A673 (cell line): ENCODE data around the gene SUMF2. TPM values are rescaled to one million over a fixed set of nuclear protein-coding genes. Genes with fewer than 3 reads are reported as not detected.
"Not testable (repeated sequence)": the region's sequence is repeated elsewhere in the genome, so short reads cannot be mapped to it uniquely, and the experiment has no call there.

ENCODE experiments used
- BruUV-seq: library from RNA; stranded (reverse); fragments of 400-500 nt; replicated peaks from 2 replicates; lab custom pipeline; 2021; lab: Mats Ljungman, UMichigan
- CTCF ChIA-PET: fragments of 300-600 bp; sonication (Branson Sonifier 250); formaldehyde crosslinking; loops from one replicate; lab custom pipeline; 2022; ENCODE audit warnings: antibody characterized with exemption; lab: Charles Lee
- POLR2A ChIA-PET: fragments of 300-600 bp; sonication (Branson Sonifier 250); formaldehyde crosslinking; loops from one replicate; lab custom pipeline; 2022; ENCODE audit warnings: antibody characterized with exemption; ENCODE audit not compliant: low non-redundant PET; lab: Charles Lee
- DNase-seq: peaks from one replicate; pipeline ENCODE4 v3.0.0-alpha.2; 2015; ENCODE audit warnings: low spot score
- H3K27ac ChIP-seq: fragments of 200-600 bp; sonication (generic); 2 replicates; pipeline ENCODE4 v1.5.1; 2016; ENCODE audit warnings: mixed run types, low read depth, mild to moderate bottlenecking, mixed read lengths, antibody characterized with exemption, low read length; ENCODE audit not compliant: poor library complexity, severe bottlenecking
- H3K27me3 ChIP-seq: fragments of 200-600 bp; sonication (generic); replicated peaks from 2 replicates; pipeline ENCODE4 v1.6.1; 2017; ENCODE audit warnings: mixed run types, low read depth, mild to moderate bottlenecking, mixed read lengths, antibody characterized with exemption, low read length; ENCODE audit not compliant: insufficient read depth, poor library complexity
- H3K36me3 ChIP-seq: fragments of 200-600 bp; sonication (generic); 2 replicates; pipeline ENCODE4 v1.6.1; 2016; ENCODE audit warnings: mixed run types, mild to moderate bottlenecking, mixed read lengths, antibody characterized with exemption, low read length; ENCODE audit not compliant: insufficient read depth, poor library complexity, severe bottlenecking
- H3K4me1 ChIP-seq: fragments of 200-600 bp; sonication (generic); 2 replicates; pipeline ENCODE4 v1.6.1; 2017; ENCODE audit warnings: mixed run types, mild to moderate bottlenecking, mixed read lengths, antibody characterized with exemption, low read length; ENCODE audit not compliant: insufficient read depth, poor library complexity, severe bottlenecking
- H3K4me3 ChIP-seq: fragments of 200-600 bp; sonication (generic); 2 replicates; pipeline ENCODE4 v1.5.1; 2016; ENCODE audit warnings: low read depth, mixed run types, mild to moderate bottlenecking, mixed read lengths, low read length; ENCODE audit not compliant: poor library complexity, severe bottlenecking
- H3K9me3 ChIP-seq: fragments of 200-600 bp; sonication (generic); 2 replicates; pipeline ENCODE4 v1.6.1; 2016; ENCODE audit warnings: mixed run types, low read depth, mild to moderate bottlenecking, mixed read lengths, antibody characterized with exemption, low read length; ENCODE audit not compliant: poor library complexity, severe bottlenecking
- CTCF ChIP-seq: fragments of 300-800, 200-600 bp; sonication (generic); conservative IDR thresholded peaks from 2 replicates; pipeline ENCODE4 v1.5.1; 2017; ENCODE audit warnings: low read depth, mild to moderate bottlenecking, antibody characterized with exemption, low read length, moderate library complexity, mixed read lengths
- EZH2 ChIP-seq: fragments of 200-600 bp; sonication (generic); IDR thresholded peaks from 2 replicates; pipeline ENCODE4 v1.6.1; 2017; ENCODE audit warnings: borderline replicate concordance, low read depth, mild to moderate bottlenecking, mixed read lengths, antibody characterized with exemption, low read length; ENCODE audit not compliant: poor library complexity, severe bottlenecking
- intact Hi-C: fragments of 100-400 bp; cut with micrococcal nuclease; formaldehyde crosslinking; loops from one replicate; pipeline ENCODE4 v1.10.0; 2022; ENCODE audit not compliant: unreplicated experiment
- total RNA-seq: library from RNA; stranded (reverse); gene quantifications from 2 replicates; pipeline ENCODE4 v1.2.3, GENCODE V29; 2021

SUMF2 gene
- total RNA-seq, 1 experiment from 2014 or later, result 157 TPM

- H3K27me3 ChIP-seq, result no peaks in the 10 kb centered on the region
- H3K27ac ChIP-seq, result no peak overlapping the region
- no peak for DNase-seq
- H3K36me3 ChIP-seq, result peaks cover 4% of the 10 kb centered on the region
- no peak overlapping the region for H3K4me3 ChIP-seq
- POLR2A ChIA-PET, result no interaction called here
- CTCF ChIA-PET, result interaction anchor here (0.6 to 0.7 kb wide), 2 partner anchors 10 to 38 kb away, joined by 3 to 5 read pairs; partner anchors contain the start of gene PSPH
- no peaks in the 10 kb centered on the region for H3K4me1 ChIP-seq
- intact Hi-C loops, result no loop called here
- no peaks in the 10 kb centered on the region for H3K9me3 ChIP-seq
- BruUV-seq, result no TSS peak
- TF ChIP-seq CTCF (no peak), EZH2 (no peak)
Measured at GRCh38 chr7:56040730-56041129, 23.4 kb upstream of the SUMF2 start.

DNA sequence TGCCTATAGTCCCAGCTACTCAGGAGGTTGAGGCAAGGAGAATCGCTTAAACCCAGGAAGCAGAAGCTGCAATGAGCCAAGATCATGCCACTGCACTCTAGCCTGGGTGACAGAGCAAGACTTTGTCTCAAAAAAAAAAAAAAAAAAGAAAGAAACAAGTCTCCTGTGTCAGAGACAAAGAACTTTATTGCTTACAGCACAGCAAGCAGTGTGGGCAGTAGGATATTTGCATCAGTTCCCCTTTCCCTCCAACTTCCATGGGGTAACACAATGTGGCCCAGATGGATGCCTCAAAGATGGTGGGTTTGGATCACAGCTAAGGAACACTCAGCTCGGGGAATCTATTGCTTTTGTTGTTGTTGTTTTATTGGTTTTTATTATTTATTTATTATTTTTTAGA, 18.3 kb upstream of the SUMF2 start:
- DNase-seq, H3K9me3 ChIP-seq, H3K27ac ChIP-seq, H3K4me1 ChIP-seq, H3K4me3 ChIP-seq, intact Hi-C loops, CTCF ChIA-PET, H3K36me3 ChIP-seq, H3K27me3 ChIP-seq, POLR2A ChIA-PET, BruUV-seq: not testable (repeated sequence)

DNA sequence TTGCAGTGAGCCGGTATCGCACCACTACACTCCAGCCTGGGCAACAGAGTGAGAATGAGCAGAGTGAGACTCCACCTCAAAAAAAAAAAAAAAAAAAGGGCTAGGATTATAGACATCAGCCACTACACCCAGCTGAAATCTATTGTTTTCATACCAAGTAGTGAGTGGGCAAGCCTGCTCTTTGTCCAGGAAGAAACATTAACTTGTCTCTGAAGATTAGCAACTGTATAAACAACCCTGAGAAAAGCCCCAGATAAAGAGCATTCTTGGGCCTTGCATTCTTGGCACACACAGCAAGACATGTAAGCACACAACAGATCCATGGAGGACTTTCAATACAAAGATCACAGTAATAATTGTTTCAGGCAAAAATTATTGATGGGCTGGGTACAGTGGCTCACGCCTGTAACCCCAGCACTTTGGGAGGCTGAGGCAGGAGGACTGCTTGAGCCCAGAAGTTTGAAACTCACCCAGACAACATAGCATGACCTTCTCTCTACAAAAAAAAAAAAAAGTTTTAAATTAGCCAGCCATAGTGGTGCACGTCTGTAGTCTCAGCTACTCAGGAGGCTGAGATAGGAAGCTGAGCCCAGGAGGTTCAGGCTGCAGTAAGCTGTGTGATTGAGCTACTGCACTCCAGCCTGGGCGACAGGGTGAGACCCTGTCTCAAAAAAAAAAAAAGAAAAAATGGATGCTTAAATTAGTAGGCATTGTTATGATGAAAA, 17.2 kb upstream of the SUMF2 start:
- peaks cover 4% of the 10 kb centered on the region for H3K36me3 ChIP-seq
- intact Hi-C loops, result no loop called here
- H3K4me3 ChIP-seq, result no peak overlapping the region
- CTCF ChIA-PET, result no interaction called here
- no peaks in the 10 kb centered on the region for H3K9me3 ChIP-seq
- H3K27ac ChIP-seq, result no peak overlapping the region
- no TSS peak for BruUV-seq
- DNase-seq, result no peak
- peaks cover 5% of the 10 kb centered on the region for H3K4me1 ChIP-seq
- no peaks in the 10 kb centered on the region for H3K27me3 ChIP-seq
- POLR2A ChIA-PET, result interaction anchor here (0.6 kb wide), 1 partner anchor 69 kb away, joined by 5 read pairs; the partner anchor contains the start of gene NUPR2
- TF ChIP-seq EZH2, result no peak
- TF ChIP-seq CTCF, result no peak

DNA sequence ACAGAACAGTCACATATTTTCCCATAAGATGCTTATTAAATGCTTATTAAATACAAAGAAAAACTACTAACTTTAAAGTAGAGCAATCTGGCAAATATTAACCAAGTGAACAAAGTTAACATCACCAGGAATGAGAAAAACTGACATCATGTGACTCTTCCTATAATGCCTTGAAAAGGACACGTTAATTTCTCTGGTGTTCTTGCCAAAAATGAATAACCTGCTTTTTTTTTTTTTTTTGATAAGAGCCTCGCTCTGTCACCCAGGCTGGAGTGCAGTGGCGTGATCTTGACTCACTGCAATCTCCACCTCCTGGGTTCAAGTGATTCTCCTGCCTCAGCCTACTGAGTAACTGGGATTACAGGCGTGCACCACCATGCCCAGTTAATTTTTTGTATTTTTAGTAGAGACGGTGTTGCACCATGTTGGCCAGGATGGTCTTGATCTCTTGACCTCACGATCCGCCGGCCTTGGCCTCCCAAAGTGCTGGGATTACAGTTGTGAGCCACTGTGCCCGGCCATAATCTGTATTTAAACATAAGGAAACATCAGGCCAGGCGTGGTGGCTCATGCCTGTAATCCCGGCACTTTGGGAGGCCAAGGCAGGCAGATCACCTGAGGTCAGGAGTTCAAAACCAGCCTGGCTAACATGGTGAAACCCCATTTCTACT, 16.5 kb upstream of the SUMF2 start:
- BruUV-seq, H3K9me3 ChIP-seq, H3K4me3 ChIP-seq, H3K36me3 ChIP-seq, H3K27ac ChIP-seq, H3K4me1 ChIP-seq, DNase-seq, POLR2A ChIA-PET, intact Hi-C loops, CTCF ChIA-PET, H3K27me3 ChIP-seq: not testable (repeated sequence)
